GM19324 (cell line): Measurements from ENCODE around the gene PAPSS1.
"Not testable (repeated sequence)": the region's sequence is repeated elsewhere in the genome, so short reads cannot be mapped to it uniquely, and the experiment has no call there.

Experiments used
- ATAC-seq: cut with Tn5 transposase; IDR thresholded peaks from one replicate; pipeline ENCODE4 v1.9.1; 2021; ENCODE audit warnings: mild to moderate bottlenecking, moderate library complexity; ENCODE audit not compliant: unreplicated experiment, low FRiP score

PAPSS1 gene

DNA sequence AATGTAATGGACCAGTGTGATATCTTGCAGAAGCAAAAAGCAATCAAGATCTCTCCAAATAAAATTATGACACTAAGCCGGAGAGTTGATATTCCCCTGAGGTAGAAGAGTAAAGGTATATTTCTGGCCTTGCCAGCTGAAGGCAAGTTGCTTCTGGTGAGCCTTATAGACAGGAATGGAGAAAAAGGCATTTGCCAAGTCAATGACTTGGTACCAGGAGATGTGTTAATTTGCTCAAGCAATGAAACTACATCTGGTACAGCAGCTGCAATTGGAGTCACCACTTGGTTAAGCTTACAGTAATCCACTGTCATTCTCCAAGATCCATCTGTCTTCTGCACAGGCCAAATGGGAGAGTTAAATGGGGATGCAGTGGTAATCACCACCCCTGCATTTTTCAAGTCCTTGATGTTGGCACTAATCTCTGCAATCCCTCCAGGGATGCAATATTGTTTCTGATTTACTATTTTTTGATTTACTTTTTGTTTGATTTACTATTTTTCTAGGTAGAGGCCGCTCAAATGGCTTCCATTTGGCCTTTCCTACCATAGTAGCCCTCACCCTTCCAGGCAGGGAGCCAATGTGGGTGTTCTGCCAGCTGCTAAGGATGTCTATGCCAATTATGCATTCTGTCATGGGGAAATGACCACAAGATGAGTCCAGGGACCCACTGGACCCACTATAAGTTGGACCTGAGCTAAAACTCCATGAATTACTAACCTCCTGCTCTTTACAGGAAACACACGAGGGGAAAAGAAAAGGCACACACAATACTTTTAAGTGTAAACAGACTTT is 6.3 kb upstream of the PAPSS1 start:
- not testable (repeated sequence) for ATAC-seq

DNA sequence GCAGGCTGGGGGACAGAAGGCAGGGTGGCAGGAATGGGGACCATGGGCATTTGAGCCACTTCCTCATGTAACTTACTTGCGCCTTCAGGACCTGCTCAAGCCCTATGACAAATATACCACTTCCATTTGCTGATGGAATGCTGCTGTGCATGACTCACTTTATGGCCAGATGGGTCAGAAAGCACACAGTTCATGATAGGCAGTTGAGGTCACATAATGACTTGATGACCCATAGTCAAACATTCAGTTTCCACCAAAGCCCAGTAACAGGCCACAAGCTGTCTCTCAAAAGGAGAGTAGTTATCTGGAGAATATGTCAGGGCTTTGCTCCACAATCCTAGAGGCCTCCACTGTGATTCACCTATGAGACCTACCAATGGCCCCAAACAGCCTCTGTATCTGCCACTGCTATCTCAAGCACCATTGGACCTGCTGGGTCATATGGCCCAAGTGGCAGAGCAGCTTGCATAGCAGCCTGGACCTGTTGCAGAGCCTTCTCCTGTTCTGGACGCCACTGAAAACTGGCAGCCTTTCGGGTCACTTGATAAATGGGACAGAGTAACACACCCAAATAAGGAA is 5.3 kb upstream of the PAPSS1 start:
- ATAC-seq, result no peak

DNA sequence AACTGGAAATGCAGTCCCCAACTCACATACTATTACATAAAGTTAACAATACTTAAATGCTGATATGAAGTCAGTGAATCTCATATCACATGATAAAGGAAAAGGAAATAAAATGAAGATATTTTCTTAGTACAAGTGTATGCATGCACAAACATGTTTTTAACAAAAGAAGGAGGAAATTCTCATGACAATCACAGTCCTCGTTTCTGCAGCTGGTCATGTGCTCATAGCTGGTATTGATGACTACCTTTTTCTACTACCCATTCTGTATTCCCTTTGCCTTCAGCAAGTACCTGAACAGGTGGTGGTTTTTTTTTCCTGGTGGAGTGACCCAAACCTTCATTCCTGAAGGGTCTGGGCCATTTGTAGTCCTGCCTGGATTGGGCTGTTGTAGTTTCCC is 3.3 kb upstream of the PAPSS1 start:
- ATAC-seq, result not testable (repeated sequence)

DNA sequence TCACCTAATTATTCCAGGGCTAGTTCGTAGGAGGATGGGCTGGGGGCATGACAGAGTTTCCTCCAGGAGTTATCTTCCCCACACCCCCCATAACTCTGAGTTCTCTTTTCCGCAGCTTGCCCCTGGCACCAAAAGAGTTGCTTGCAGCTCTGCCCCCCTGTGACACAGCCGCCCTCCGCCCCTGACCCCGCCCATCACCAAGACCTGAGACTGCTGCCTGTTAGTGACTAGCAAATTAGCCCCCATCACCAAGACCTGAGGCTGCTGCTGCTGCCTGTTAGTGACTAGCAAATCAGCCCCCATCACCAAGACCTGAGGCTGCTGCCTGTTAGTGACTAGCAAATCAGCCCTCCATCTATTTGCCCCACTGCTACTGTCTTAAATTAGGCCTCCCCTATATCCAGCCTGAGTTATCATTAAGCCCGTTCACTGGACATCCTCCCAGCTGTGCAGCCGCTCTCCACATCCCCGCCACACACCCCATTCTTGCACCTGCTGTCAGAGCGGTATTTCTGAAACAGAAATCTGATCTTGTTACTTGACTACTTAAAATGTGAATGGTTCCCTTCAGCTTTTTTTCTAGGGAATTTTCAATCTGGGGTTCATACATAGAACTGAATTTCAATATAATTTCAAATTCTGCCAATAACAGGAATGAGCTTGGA is 1.5 kb upstream of the PAPSS1 start:
- ATAC-seq, result no peak

DNA sequence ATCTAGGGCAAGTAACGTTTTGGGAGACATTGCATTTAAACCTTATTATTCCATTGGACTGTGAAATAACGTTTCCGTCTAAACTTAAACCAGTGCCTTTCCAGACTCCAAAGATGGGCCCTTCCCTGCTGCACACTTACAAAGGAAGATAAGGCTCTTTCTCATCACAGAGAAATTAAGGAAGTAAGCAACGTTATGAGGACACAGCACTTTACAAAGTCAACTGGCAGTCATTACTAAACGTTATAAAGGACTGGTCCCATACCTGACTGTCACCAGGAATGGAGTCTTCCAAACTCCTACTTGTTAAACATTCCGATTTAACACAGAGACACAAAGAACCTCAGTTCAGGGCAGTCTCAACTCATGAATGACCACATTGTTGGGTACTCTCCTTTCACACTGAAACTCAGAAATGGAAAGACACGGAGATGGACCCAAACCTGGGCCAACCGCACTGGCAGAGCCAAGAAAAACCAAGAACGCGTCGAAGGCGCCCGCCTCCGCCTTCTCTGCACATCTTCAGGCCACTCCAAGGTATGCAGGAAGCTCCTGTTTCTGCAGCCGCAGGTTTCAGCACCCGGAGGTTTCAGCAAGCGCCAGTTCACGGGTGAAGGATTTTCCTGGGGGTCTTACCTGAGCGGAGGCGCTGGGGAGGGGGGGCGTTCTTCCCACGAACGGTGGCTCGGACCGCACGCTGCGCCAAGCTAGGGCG is 670 bp downstream of the PAPSS1 start:
- ATAC-seq, result peak; percentile 1

DNA sequence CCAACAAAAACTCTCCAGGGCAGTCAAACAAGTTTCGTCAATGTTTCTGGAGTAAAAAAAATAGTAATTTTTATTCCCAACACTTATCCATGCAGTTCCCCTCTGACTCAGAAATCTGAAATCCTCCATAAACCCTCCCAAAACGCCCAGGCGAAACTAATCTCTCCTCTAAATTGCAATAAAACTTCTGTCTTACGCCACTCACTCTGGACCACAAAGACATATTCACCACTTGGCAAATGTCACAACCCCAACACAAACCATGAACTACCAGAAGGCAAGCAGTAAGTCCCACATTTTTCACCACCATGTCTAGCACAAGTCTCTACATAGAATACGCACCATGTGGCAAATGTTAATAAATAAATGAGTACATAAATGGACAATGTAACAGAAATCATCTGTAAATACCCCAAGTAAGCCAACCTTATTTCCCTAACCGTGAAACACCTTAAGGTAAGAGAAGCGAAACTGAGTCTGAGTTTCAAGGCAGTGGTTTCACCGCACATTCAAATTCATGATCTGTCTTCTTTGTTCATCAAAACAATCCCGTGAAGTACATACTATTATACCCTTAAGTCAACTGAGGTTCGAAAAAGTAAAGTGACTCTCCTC is 1.6 kb downstream of the PAPSS1 start:
- ATAC-seq, result peak; percentile 27

DNA sequence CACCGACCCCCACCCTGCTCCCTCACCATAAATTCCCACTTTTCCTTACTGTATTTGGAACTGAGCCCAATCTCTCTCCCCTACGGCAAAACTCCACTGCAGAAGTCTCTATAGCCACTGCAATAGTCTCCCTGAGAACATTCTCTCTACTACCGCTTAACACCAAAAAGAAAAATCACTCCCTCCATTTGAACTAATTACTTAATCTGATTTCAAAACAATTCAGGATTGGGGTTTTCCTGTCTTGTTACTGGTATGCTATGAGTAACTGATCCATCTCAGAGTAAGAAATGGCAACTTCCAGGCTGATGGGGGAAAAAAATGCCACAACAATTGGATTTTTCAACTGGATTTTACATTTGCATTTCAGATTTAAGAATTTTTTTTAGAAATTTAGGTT is 5.8 kb downstream of the PAPSS1 start:
- no peak for ATAC-seq

DNA sequence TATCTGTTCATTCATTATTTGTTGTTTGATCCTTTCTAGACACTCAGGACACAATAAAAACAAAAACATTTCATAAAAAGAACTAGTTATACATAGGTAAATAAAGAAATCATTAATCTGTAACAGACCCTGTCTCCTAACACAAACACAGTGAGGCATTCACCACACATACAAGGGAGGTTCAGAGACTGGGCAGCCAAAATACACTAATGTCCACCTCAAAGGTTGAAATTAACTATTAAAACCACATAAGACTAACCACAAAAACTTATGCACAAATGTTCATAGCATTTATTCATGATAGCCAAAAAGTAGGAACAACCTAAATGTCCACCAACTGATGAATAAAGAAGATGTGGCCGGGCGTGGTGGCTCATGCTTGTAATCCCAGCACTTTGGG is 7.8 kb downstream of the PAPSS1 start:
- no peak for ATAC-seq

DNA sequence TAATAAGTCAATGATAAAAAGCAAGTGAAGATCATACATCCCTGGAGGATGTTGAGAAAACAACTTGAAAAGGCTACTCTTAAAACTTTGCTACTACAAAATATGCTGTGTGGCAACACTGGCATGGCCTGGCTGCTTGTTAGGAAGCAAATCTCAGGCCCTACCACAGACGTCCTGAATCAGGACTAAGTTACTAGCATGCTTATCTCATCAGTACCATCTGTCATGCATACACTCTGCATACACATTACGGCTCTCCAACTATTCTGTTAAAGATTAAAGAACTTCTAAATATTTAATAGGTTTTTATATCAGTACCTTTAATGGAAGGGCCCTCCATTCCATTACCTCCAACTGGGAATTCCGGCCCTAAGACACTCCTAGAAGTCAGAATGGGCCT is 8.2 kb downstream of the PAPSS1 start:
- no peak for ATAC-seq

DNA sequence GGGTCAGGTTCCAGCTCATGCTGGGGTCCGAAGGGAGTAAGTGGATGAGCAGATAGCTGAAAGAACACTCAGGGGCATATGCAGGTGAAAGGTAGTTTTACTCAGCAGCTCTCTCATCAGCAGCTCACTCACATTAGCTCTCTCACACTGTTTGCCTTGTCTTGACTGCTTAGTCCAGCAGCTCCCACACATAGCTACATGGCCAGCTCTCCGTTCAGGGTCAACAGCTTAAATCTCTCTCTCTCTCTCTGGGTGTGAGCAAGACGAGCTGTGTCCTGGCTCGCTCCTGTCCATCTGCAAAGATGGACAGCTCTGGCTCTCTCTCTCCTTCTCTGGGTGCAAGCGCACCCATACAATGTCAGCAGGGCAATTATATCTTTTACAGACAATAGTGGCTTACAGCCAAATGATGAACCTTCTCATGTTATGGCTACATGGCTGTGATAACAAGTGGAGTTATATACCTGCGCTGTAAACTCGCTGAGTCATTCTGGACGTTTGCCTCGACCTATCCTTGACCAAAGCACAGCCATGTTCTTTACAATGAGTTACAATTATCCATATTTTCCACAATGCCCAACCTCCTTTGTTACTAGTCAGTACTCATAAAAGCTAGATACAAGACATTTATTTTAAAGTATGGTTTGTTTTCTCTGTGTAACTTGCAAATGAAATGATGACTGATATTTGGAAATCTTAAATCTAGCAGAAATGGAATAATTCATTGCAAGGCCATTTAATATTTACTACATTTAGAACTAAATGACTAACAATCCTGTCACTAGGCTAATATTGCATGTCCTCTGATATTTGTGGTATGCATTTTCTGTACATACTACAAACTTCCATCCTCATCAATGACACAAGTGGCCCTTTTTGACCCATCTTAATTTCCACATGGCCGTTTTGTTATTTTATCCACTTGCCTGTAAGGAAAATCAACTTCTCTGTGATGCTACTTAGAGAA is 9.3 kb downstream of the PAPSS1 start:
- no peak for ATAC-seq

DNA sequence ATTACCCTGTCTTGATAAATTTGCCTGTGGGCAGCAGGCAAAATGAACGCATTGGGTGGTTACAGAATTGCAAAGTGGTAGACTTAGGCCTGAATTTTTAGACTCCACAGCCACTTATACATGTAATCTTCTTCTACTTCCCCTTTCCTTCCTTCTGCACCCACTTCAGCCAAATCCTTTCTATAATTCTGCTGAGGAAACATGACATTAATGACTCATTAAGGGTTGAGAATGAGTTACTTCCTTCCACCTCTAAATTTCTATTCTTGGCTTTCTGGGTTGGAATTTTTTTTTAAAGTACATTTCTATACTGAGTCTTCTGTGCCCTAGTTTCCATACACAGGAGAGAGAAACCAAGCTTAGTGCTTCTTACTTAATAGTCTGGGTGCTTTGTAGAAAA is 10.1 kb downstream of the PAPSS1 start:
- ATAC-seq, result no peak

DNA sequence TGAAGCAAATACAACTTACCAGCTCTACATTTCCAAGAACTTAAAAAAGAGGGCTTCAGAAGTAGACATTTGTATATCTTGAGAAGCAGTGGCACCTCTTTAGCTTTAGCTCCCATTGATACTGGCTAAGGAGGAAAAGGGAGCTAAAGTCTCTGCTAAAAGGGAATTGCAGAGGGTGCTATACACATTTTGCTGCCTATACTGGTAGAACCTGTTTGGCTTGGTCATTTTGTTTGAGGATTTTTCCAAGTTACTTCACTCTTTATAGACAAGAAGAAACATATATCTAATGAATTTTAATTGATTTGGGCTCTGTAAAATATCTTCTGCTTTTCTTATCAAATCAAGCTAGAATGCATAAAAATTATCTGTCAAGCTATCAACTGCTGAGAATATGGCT is 11.8 kb downstream of the PAPSS1 start:
- ATAC-seq, result no peak

DNA sequence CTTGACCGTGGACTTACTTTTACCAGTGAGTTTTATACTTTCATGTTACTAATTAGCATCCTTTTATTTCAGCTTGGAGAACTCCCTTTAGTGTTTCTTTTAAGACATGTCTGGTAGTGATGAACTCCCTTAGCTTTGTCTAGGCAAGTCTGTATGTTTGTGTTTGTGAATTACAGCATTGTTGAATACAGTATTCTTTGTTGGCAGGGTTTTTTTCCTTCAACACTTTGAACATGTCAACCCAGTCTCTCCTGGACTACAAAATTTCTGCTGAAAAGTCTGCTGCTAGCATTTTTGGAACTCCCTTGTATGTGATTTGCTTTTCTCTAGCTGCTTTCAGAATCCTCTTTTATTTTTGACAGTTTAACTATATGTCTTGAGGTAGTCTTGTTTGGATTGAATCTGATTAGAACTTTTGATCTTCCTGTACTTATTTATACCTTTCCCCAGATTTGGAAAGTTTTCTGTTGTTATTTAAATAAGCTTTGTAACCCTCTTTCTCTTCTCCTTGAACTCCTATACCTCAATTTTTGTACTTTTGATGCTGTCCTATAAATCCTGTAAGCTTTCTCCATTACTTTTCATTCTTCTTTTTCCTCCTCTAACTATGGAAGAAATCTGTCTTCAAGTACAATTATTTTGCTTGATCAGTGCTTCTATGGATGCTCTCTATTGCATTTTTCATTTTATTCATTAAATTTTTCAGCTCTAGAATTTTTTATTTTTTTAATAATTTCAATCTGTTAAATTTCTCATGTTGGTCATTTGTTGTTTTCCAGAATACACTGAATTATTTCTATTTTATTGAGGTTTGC is 14.1 kb downstream of the PAPSS1 start:
- ATAC-seq, result no peak

DNA sequence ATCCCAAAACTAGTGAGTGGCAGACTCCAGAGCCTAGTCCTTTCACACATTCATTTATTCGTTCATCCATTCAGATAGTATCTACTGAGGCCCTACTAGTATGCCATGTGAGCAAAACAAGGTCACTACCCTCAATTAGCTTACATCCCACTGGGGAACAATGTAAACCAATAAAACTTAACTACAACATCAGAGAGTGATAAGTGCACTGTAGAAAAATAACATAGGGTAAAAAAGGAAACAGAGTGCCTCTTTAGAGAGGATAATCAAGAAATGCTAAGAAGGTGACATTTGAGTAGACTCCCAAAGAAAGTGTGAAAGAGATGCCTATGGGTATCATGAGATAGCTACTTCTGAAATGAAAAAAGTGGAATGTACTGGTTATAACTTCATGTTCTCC is 18.5 kb downstream of the PAPSS1 start:
- ATAC-seq, result no peak

DNA sequence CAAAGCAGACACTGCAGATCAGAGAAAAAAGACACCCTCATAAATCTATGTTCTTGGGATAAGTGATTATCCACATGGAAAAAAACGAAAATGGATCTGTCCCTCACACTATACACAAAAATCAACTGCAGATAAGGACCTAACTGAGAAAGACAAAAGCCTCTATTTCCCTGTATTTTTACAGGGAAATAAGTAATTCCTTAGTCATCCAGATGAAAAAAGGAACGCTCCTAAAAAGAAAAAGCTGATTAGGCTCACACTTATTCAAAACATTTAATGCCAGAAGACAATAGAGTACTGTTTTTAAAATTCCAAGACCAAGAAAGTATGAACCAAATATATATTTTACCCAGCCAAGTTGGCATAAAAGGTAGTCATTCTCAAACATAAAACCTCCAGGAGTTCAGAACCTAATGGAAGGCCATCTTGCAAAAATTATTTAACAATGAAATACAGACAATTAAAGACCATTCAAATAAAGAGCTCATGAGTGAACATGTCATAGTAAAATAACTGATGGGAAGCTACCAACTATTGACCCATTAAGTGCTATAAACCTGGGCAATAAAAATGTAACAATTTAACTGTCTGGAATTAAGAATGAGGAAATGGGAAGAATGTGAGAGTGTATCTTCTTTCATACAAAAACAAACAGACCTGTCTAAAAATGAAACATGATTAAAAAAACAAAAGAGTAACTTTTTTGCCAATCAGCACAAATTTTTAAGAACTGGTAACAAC is 20.4 kb downstream of the PAPSS1 start:
- ATAC-seq, result no peak

DNA sequence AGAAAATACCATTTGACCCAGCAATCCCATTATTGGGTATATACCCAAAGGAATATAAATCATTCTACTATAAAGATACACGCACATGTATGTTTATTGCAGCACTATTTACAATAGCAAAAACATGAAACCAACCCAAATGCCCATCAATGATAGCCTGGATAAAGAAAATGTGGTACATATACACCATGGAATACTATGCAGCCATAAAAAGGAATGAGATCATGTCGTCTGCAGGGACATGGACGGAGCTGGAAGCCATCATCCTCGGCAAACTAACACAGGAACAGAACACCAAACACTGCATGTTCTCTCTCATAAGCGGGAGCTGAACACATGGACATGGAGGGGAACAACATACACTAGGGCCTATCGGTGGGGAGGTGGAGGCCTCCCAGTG is 23.8 kb downstream of the PAPSS1 start:
- ATAC-seq, result not testable (repeated sequence)

DNA sequence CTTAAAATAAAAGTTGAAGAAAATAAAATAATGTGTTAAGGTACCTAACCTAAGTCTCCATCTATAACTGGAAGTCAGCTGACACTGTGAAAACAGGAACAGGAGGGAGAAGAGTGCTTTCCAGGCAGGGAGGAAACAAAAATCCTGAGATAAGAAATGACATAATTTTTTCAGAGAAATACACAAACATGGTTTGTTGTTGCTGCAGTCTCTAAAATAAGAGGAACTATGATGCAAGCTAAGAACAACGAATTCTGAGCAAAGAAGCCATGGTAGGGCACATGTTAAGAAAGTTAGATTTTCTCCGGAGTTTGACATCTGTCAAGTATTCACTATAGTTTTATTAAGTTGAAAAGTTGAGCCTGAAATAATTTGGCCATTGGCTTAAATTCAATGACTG is 26.9 kb downstream of the PAPSS1 start:
- no peak for ATAC-seq

DNA sequence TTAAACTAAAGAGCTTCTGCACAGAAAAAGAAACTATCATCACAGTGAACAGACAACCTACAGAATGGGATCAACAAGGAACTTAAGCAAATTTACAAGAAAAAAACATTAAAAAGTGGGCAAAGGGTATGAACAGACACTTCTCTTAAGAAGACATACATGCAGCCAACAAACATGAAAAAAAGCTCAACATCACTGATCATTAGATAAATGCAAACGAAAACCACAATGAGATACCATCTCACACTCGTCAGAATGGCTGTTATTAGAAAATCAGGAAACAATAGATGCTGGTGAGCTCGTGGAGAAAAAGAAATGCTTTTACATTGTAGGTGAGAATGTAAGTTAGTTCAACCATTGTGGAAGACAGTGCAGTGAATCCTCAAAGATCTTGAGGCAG is 27.8 kb downstream of the PAPSS1 start:
- ATAC-seq, result no peak
